COR-L47 (cell line): ENCODE measurements around the gene MMD2.
A peak's percentile ranks its signal among the peaks of the same experiment; 100 is the strongest.

ENCODE experiments used
- DNase-seq: peaks from one replicate; lab custom pipeline; 2025; lab: John Stamatoyannopoulos, UW

Gene MMD2

GRCh38 chr7:4957847-4958476, 1.0 kb downstream of the MMD2 start:
- DNase-seq, result no peak

GRCh38 chr7:4951903-4952636, 6.9 kb downstream of the MMD2 start:
- DNase-seq, result no peak

- DNase-seq, result no peak
Observed at GRCh38 chr7:4951304-4951703, 7.7 kb downstream of the MMD2 start.

- no peak for DNase-seq
Observed at GRCh38 chr7:4948402-4948801, 10.6 kb downstream of the MMD2 start.

- DNase-seq, result no peak
Observed at GRCh38 chr7:4945949-4946348, 13.0 kb downstream of the MMD2 start.

- no peak for DNase-seq
Observed at GRCh38 chr7:4944939-4945338, 14.0 kb downstream of the MMD2 start.

- no peak for DNase-seq
Observed at GRCh38 chr7:4943297-4943696, 15.7 kb downstream of the MMD2 start.

GRCh38 chr7:4939971-4940728, 18.8 kb downstream of the MMD2 start:
- DNase-seq, result no peak

- no peak for DNase-seq
Observed at GRCh38 chr7:4937411-4937810, 21.6 kb downstream of the MMD2 start.

GRCh38 chr7:4934419-4935025, 24.5 kb downstream of the MMD2 start:
- DNase-seq, result no peak

GRCh38 chr7:4931943-4932342, 27.0 kb downstream of the MMD2 start:
- peak; percentile 89 for DNase-seq

GRCh38 chr7:4929005-4929404, 30.0 kb downstream of the MMD2 start:
- DNase-seq, result no peak

GRCh38 chr7:4928445-4928844, 30.5 kb downstream of the MMD2 start:
- DNase-seq, result no peak

GRCh38 chr7:4919969-4920766, 38.8 kb downstream of the MMD2 start:
- no peak for DNase-seq

GRCh38 chr7:4916113-4916512, 42.9 kb downstream of the MMD2 start:
- no peak for DNase-seq

GRCh38 chr7:4911111-4911828, 47.7 kb downstream of the MMD2 start:
- DNase-seq, result no peak

GRCh38 chr7:4906682-4907081, 52.3 kb downstream of the MMD2 start:
- DNase-seq, result no peak

GRCh38 chr7:4905171-4905570, 53.8 kb downstream of the MMD2 start:
- no peak for DNase-seq

GRCh38 chr7:4904346-4904745, 54.6 kb downstream of the MMD2 start:
- DNase-seq, result no peak

GRCh38 chr7:4895766-4896165, 63.2 kb downstream of the MMD2 start:
- DNase-seq, result no peak

- DNase-seq, result no peak
Observed at GRCh38 chr7:4894482-4894881, 64.5 kb downstream of the MMD2 start.
